Neural progenitor cell (in vitro differentiated cells): Measurements from ENCODE around the gene NUDT5. TPM values are rescaled to one million over a fixed set of nuclear protein-coding genes. Genes with fewer than 3 reads are reported as not detected.

ENCODE experiments used
- DNase-seq: peaks from one replicate; pipeline ENCODE4 v3.0.0-alpha.2; 2016; ENCODE audit warnings: low spot score
- H2AFZ ChIP-seq: fragments of 200-600 bp; sonication (generic); replicated peaks from 2 replicates; pipeline ENCODE4 v1.6.1; 2016; ENCODE audit warnings: antibody characterized with exemption
- H3F3A ChIP-seq: fragments of 200-600 bp; sonication (generic); 2 replicates; pipeline ENCODE4 v1.6.1; 2016; ENCODE audit warnings: antibody characterized with exemption, low read depth
- H3K27ac ChIP-seq: fragments of 200-600 bp; sonication (generic); 2 replicates; pipeline ENCODE4 v1.5.1; 2016; ENCODE audit warnings: mild to moderate bottlenecking
- H3K27me3 ChIP-seq: fragments of 200-600 bp; sonication (generic); 2 replicates; pipeline ENCODE4 v1.6.1; 2016; ENCODE audit warnings: mild to moderate bottlenecking, moderate library complexity
- H3K36me3 ChIP-seq: fragments of 200-600 bp; sonication (generic); 2 replicates; pipeline ENCODE4 v1.5.1; 2016
- H3K4me1 ChIP-seq: fragments of 200-600 bp; sonication (generic); 2 replicates; pipeline ENCODE4 v1.6.1; 2016; ENCODE audit warnings: mixed run types
- H3K4me2 ChIP-seq: fragments of 200-600 bp; sonication (generic); 2 replicates; pipeline ENCODE4 v1.6.1; 2016
- H3K4me3 ChIP-seq: fragments of 200-600 bp; sonication (generic); 2 replicates; pipeline ENCODE4 v1.5.1; 2016
- H3K79me2 ChIP-seq: fragments of 200-600 bp; sonication (generic); 2 replicates; pipeline ENCODE4 v1.6.1; 2016; ENCODE audit warnings: low read depth
- H3K9ac ChIP-seq: fragments of 200-600 bp; sonication (generic); 2 replicates; pipeline ENCODE4 v1.6.1; 2016
- H3K9me3 ChIP-seq: fragments of 200-600 bp; sonication (generic); 2 replicates; pipeline ENCODE4 v1.5.1; 2016; ENCODE audit warnings: low read depth
- H4K20me1 ChIP-seq: fragments of 200-600 bp; sonication (generic); 2 replicates; pipeline ENCODE4 v1.6.1; 2016; ENCODE audit warnings: low read depth
- H3K27ac Mint-ChIP-seq: 3 replicates; pipeline ENCODE4 v1.8.0; 2021; ENCODE audit warnings: mixed read lengths
- H3K27me3 Mint-ChIP-seq: 2 replicates; pipeline ENCODE4 v1.8.0; 2022; ENCODE audit warnings: low read depth, mild to moderate bottlenecking, inconsistent platforms, moderate library complexity, mixed read lengths; ENCODE audit not compliant: insufficient read depth
- H3K36me3 Mint-ChIP-seq: 3 replicates; pipeline ENCODE4 v1.8.0; 2021; ENCODE audit warnings: mixed read lengths
- H3K4me1 Mint-ChIP-seq: 3 replicates; pipeline ENCODE4 v1.8.0; 2021; ENCODE audit warnings: mixed read lengths
- H3K4me3 Mint-ChIP-seq: 3 replicates; pipeline ENCODE4 v1.8.0; 2021; ENCODE audit warnings: mild to moderate bottlenecking, moderate library complexity, mixed read lengths
- H3K9me3 Mint-ChIP-seq: 3 replicates; pipeline ENCODE4 v1.8.0; 2020; ENCODE audit warnings: mixed read lengths
- EZH2 ChIP-seq: fragments of 200-600 bp; sonication (generic); IDR thresholded peaks from 2 replicates; pipeline ENCODE4 v1.6.1; 2017; ENCODE audit warnings: antibody characterized with exemption, mild to moderate bottlenecking, moderate library complexity
- EZH2phosphoT487 ChIP-seq: fragments of 200-600 bp; sonication (generic); IDR thresholded peaks from 2 replicates; pipeline ENCODE4 v1.6.1; 2017; ENCODE audit warnings: antibody characterized with exemption
- total RNA-seq: library from RNA; depleted of rRNA; stranded (reverse); fragments of >200 nt; gene quantifications from 2 replicates; pipeline ENCODE4 v1.2.3, GENCODE V29; 2015; ENCODE audit warnings: low replicate concordance
- TF ChIP-seq, protein P1 (sequence below): fragments of 200-600 bp; sonication (generic); IDR thresholded peaks from 2 replicates; pipeline ENCODE4 v1.5.1; 2017; ENCODE audit warnings: antibody characterized with exemption, mild to moderate bottlenecking

NUDT5 gene
- total RNA-seq, 1 donor from 2014 or later = 85.0 TPM

DNA sequence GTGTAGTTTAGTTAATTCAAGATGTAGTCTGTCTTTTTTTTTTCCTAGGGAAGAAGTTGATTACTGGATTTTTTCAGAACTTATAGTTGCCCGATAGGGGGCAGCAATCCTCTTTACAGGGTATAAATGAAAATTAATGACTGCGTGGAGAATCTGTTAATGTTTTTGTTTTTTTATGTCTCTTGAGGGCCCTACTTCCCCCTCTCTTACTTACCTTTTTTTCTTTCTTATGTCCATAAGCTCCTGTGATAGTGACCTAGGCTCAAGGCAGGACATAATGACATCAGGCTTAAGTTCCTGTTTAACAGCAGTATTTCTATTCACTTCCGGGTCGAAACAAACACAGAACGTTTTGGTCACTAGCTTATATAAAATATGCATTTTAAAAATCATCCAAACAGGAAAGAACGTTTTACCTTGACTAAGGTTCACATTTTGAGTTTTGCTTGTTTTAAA is 19.1 kb upstream of the NUDT5 start:
- Histone ChIP-seq H3K36me3 (peaks cover 25% of the 10 kb centered on the region), H3K4me2 (no peak overlapping the region), H3F3A (peaks cover 9% of the 10 kb centered on the region), H3K79me2 (peaks cover 11% of the 10 kb centered on the region), H3K4me3 (no peak overlapping the region), H3K9ac (no peak overlapping the region), H4K20me1 (peaks cover 11% of the 10 kb centered on the region), H2AFZ (no peak overlapping the region), H3K9me3 (no peaks in the 10 kb centered on the region), H3K27me3 (no peaks in the 10 kb centered on the region), H3K4me1 (no peaks in the 10 kb centered on the region), H3K27ac (no peak overlapping the region)
- DNase-seq = peak; percentile 61
- H3K27ac Mint-ChIP-seq = no peak overlapping the region
- TF ChIP-seq, protein P1, sequence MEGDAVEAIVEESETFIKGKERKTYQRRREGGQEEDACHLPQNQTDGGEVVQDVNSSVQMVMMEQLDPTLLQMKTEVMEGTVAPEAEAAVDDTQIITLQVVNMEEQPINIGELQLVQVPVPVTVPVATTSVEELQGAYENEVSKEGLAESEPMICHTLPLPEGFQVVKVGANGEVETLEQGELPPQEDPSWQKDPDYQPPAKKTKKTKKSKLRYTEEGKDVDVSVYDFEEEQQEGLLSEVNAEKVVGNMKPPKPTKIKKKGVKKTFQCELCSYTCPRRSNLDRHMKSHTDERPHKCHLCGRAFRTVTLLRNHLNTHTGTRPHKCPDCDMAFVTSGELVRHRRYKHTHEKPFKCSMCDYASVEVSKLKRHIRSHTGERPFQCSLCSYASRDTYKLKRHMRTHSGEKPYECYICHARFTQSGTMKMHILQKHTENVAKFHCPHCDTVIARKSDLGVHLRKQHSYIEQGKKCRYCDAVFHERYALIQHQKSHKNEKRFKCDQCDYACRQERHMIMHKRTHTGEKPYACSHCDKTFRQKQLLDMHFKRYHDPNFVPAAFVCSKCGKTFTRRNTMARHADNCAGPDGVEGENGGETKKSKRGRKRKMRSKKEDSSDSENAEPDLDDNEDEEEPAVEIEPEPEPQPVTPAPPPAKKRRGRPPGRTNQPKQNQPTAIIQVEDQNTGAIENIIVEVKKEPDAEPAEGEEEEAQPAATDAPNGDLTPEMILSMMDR = peak; percentile 68
- TF ChIP-seq EZH2 (no peak), EZH2phosphoT487 (no peak)
- no peaks in the 10 kb centered on the region for H3K27me3 Mint-ChIP-seq
- H3K36me3 Mint-ChIP-seq = peaks cover 40% of the 10 kb centered on the region
- no peak overlapping the region for H3K4me3 Mint-ChIP-seq
- no peaks in the 10 kb centered on the region for H3K9me3 Mint-ChIP-seq
- H3K4me1 Mint-ChIP-seq = no peaks in the 10 kb centered on the region

DNA sequence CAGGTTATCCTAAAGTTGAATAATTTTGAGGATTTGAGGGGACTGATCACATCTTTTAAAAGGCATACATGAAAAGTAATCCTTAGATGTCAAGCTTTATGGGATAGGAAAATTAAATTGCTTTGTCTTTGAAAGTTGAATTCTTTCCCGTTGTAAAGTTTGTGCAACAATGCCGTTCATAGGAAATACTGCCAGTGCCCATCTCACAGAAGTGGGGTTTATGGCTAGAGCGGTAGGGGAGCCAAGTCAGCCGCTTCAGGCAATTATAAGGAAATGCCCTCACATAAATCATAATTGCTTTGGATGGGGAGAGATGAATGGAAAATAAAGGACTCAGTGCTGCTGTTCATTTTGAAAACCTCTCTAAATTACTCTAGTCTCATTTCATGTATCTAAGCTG is 18.4 kb upstream of the NUDT5 start:
- no peak overlapping the region for H3K27ac Mint-ChIP-seq
- TF ChIP-seq, protein P1 = no peak
- TF ChIP-seq EZH2 (no peak), EZH2phosphoT487 (no peak)
- Histone ChIP-seq H3K4me3 (no peak overlapping the region), H3K27ac (no peak overlapping the region), H3F3A (peaks cover 9% of the 10 kb centered on the region), H3K4me2 (no peak overlapping the region), H3K36me3 (peaks cover 24% of the 10 kb centered on the region), H3K27me3 (no peaks in the 10 kb centered on the region), H3K4me1 (no peaks in the 10 kb centered on the region), H2AFZ (no peak overlapping the region), H4K20me1 (peaks cover 11% of the 10 kb centered on the region), H3K79me2 (peaks cover 15% of the 10 kb centered on the region), H3K9me3 (no peaks in the 10 kb centered on the region), H3K9ac (no peak overlapping the region)
- H3K9me3 Mint-ChIP-seq = no peaks in the 10 kb centered on the region
- no peak overlapping the region for H3K4me3 Mint-ChIP-seq
- peaks cover 41% of the 10 kb centered on the region for H3K36me3 Mint-ChIP-seq
- H3K4me1 Mint-ChIP-seq = no peaks in the 10 kb centered on the region
- DNase-seq = no peak
- no peaks in the 10 kb centered on the region for H3K27me3 Mint-ChIP-seq

DNA sequence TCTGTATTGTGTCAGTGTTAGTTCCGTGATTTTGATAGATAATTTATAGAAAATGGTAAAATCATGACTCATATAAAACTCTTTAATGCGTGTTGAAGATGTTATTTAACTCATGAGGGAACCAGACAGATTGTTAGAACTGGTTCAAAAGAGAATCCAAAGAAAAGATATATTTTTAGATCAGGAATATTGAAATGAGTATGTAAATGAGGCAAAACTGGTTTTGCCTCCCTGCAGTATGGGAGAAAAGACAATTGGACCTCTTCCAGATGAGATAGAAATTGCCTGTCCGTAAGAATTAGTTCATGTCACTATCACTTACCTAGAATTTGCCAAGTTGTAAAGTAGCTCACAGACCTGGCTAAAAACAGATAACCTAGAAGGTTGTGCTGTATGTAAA is 17.9 kb upstream of the NUDT5 start:
- H3K36me3 Mint-ChIP-seq = peaks cover 43% of the 10 kb centered on the region
- Histone ChIP-seq H3K27me3 (no peaks in the 10 kb centered on the region), H3K9me3 (no peaks in the 10 kb centered on the region), H3K4me1 (no peaks in the 10 kb centered on the region), H4K20me1 (peaks cover 11% of the 10 kb centered on the region), H3F3A (peaks cover 9% of the 10 kb centered on the region), H3K4me3 (no peak overlapping the region), H3K36me3 (peaks cover 24% of the 10 kb centered on the region), H2AFZ (no peak overlapping the region), H3K4me2 (no peak overlapping the region), H3K27ac (no peak overlapping the region), H3K9ac (no peak overlapping the region), H3K79me2 (peaks cover 19% of the 10 kb centered on the region)
- no peak for DNase-seq
- H3K9me3 Mint-ChIP-seq = no peaks in the 10 kb centered on the region
- H3K27me3 Mint-ChIP-seq = no peaks in the 10 kb centered on the region
- H3K27ac Mint-ChIP-seq = no peak overlapping the region
- no peaks in the 10 kb centered on the region for H3K4me1 Mint-ChIP-seq
- TF ChIP-seq, protein P1 = no peak
- TF ChIP-seq EZH2 (no peak), EZH2phosphoT487 (no peak)
- H3K4me3 Mint-ChIP-seq = no peak overlapping the region
